NCI-H2081 treated with DMSO at 0.1 percent for 48 hours (cell line): ENCODE measurements around the gene KIAA0232.

Experiments
- DNase-seq: peaks from one replicate; lab custom pipeline; 2025; lab: John Stamatoyannopoulos, UW

KIAA0232 gene

DNA sequence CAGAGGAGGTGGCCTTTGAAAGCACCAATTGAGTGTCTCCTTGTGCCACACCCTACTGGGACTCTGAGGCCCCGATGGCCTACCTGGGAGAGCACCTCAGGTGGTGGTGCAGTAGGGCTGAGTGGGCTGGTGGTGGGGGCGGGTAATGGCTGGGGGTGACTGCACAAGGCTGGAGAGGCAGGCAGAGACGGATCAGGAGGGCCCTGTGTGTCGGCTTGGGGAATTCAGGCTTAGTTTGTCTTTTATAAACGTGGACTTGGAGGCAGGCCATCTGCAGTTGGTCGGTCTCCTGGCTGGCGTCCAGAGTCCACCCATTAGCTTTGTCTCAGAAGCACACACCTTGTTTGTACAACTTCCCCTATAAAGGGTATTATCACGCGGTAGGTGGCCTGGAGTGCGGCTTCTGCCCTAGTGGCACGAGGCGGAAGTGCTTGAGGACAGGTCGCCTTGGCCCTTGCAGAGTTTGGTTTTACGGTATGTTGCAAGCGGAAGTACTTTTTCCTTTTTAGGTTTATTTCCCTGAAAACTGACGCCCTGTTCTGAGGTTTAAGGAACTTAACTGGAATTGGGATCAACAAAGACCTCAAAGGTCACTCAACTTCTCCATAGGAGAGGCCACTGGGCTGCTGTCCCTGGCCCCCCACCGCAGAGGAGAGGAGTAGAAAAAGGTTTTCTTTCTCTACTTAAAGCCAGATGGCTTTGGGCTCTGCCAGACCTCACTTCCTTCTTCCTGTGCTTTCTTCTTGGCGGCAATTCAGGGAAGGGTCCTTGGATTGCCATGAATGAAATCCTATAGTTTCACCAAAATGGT is 135.1 kb downstream of the KIAA0232 start:
- DNase-seq = peak; percentile 91

GRCh38 chr4:6918338-6918737 is 135.8 kb downstream of the KIAA0232 start:
- no peak for DNase-seq

DNA sequence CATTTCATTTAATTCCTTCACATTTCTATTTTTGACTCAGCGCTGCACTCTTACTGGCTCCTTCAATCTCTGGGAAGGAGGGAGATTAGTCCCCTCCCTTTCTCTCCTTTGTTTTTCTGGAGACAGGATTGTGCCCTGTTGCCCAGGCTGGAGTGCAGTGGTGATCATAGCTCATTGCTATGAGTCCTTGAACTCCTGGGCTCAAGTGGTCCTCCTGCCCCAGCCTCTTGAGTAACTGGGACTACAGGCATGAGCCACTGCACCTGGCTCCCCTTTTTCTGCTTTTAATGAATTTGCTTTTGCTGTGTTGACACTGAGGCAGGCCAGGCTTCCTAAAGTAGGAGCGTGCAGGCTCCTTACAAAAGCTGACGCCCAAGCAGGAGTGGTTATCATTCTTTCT is 137.6 kb downstream of the KIAA0232 start:
- no peak for DNase-seq

GRCh38 chr4:6923507-6923906 is 141.0 kb downstream of the KIAA0232 start:
- DNase-seq = no peak

- no peak for DNase-seq
Measured at GRCh38 chr4:6924361-6924779, 141.8 kb downstream of the KIAA0232 start.

- DNase-seq = no peak
Measured at GRCh38 chr4:6925357-6925836, 142.9 kb downstream of the KIAA0232 start.

GRCh38 chr4:6926081-6926480 is 143.6 kb downstream of the KIAA0232 start:
- DNase-seq = no peak

DNA sequence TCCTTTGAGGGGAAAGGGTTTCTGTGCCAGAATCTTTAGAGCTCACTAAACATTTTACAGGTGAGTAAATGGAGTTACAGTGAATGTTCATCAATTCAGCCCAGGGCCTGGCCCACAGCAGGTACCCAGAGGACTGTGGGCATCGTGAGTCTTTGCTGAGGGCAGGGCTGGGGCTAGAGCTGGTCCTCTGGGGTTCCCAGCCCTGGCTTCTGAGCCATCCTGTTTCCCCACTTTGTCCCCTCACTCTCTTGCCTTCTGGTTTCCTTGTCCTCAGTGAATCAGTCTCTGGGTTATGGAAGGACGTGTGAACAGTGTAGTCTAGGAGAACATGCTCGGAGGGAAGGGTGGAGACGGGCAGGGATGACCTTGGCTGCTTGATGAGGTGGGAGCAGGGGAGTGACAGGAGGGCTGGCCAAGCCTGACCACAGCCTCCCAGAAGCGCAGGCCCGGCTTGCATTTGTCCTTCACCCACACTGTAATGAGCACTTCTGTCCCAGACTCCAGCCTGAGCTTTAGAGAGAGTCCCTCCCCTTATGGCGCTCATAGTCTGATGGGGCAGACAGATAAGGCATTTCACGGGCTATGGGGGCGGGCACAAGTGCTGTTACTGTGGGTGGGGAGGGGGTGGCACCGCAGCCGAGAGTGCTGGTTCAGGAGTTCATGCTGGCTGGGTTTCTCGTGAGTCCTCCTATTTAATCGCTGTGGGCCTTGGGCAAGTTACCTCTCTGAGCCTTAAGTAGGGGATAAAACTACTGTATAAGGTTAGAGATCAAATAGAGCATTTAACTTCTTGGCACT is 144.4 kb downstream of the KIAA0232 start:
- DNase-seq = no peak

DNA sequence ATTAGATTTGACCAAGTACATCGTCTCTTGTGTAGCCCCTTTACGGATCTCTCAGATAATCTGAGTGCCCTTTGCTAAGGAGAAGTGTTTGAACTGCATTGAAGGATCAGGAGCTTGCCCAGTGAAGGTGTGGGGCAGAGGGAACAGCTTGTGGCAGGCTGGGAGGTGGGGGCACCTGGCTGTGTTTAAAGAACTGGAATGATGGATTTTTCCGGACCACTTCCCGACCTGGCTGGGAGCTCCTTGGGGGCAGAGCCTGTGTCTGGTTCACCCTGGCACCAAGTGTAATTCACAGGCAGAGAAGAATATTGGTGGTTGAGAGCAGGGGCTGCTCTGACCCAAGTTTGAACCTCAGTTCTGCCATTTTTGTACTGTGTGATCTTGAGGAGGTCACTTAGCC is 145.6 kb downstream of the KIAA0232 start:
- no peak for DNase-seq

- DNase-seq = no peak
Measured at GRCh38 chr4:6929339-6929811, 146.8 kb downstream of the KIAA0232 start.

DNA sequence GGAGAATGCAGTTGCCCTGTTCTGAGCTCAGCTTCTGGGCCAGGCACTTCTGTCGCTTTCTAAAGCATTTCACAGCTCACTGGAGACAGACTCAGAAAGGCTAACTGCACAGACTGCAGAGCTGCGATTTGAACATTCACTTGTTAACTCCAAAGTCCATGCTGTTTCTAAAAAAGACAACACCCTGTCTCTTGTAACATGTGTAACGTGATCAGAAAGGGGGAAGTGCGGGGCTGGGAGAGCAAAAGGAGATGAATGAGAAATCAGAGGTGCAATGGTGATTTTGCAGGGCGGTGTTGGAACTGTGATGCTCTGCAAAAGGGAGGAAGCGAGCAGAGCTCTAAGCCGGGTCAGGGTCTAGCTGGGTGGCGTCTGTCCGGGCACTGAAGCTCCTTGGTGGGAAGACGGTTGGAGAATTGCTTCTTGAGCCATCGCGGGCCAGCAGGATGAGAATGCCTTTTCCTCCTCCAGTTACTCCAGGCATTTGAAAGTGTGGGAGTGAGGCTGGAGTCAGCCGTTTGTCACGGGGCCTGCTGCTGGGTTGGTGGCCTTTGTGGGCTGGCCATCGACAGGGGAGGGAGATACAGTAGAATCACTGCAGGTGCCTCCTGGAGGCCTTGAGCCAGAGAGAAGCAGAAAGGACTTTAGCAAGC is 147.4 kb downstream of the KIAA0232 start:
- no peak for DNase-seq

DNA sequence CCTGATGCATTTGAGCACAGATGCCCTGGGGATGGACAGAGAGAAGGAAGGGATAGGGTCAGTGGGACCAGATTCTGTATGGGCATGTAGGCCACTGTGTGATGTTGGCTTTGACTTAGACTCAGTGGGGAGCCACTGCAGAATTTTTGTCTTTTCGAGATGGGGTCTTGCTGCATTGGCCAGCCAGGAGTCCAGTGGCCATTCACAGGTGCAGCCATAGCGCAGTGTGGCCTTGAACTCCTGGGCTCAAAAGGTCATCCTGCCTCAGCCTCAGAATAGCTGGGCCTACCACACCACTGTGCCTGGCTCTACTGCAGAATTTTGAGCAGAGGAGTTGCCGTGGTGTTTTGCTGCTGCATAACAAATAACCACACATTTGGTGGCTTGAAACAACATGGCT is 149.9 kb downstream of the KIAA0232 start:
- DNase-seq = no peak

DNA sequence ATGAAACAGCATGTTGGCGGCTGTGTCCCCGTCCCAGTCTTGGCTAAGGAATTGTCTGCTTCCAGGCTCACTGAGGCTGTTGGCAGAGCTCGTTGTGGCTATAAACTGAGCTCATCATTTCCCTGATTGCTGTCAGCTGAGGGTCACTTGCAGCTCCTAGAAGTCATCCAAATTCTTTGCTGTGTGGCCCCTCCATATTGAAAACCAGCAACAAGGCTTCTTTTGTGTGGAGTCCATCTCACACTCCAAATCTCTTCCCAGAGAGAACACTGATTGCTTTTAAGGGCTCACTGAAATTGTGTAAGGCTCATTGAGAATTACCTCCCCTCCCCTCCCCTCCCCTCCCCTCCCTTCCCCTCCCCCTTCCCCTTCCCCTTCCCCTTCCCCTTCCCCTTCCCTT is 150.4 kb downstream of the KIAA0232 start:
- no peak for DNase-seq
